Neural progenitor cell (in vitro differentiated cells): ENCODE measurements around the gene CCDC184. TPM values are rescaled to one million over a fixed set of nuclear protein-coding genes. Genes with fewer than 3 reads are reported as not detected.

Source experiments
- DNase-seq: peaks from one replicate; pipeline ENCODE4 v3.0.0-alpha.2; 2016; ENCODE audit warnings: low spot score
- H2AFZ ChIP-seq: fragments of 200-600 bp; sonication (generic); replicated peaks from 2 replicates; pipeline ENCODE4 v1.6.1; 2016; ENCODE audit warnings: antibody characterized with exemption
- H3F3A ChIP-seq: fragments of 200-600 bp; sonication (generic); 2 replicates; pipeline ENCODE4 v1.6.1; 2016; ENCODE audit warnings: antibody characterized with exemption, low read depth
- H3K27ac ChIP-seq: fragments of 200-600 bp; sonication (generic); 2 replicates; pipeline ENCODE4 v1.5.1; 2016; ENCODE audit warnings: mild to moderate bottlenecking
- H3K27me3 ChIP-seq: fragments of 200-600 bp; sonication (generic); 2 replicates; pipeline ENCODE4 v1.6.1; 2016; ENCODE audit warnings: mild to moderate bottlenecking, moderate library complexity
- H3K36me3 ChIP-seq: fragments of 200-600 bp; sonication (generic); 2 replicates; pipeline ENCODE4 v1.5.1; 2016
- H3K4me1 ChIP-seq: fragments of 200-600 bp; sonication (generic); 2 replicates; pipeline ENCODE4 v1.6.1; 2016; ENCODE audit warnings: mixed run types
- H3K4me2 ChIP-seq: fragments of 200-600 bp; sonication (generic); 2 replicates; pipeline ENCODE4 v1.6.1; 2016
- H3K4me3 ChIP-seq: fragments of 200-600 bp; sonication (generic); 2 replicates; pipeline ENCODE4 v1.5.1; 2016
- H3K79me2 ChIP-seq: fragments of 200-600 bp; sonication (generic); 2 replicates; pipeline ENCODE4 v1.6.1; 2016; ENCODE audit warnings: low read depth
- H3K9ac ChIP-seq: fragments of 200-600 bp; sonication (generic); 2 replicates; pipeline ENCODE4 v1.6.1; 2016
- H3K9me3 ChIP-seq: fragments of 200-600 bp; sonication (generic); 2 replicates; pipeline ENCODE4 v1.5.1; 2016; ENCODE audit warnings: low read depth
- H4K20me1 ChIP-seq: fragments of 200-600 bp; sonication (generic); 2 replicates; pipeline ENCODE4 v1.6.1; 2016; ENCODE audit warnings: low read depth
- H3K27ac Mint-ChIP-seq: 3 replicates; pipeline ENCODE4 v1.8.0; 2021; ENCODE audit warnings: mixed read lengths
- H3K27me3 Mint-ChIP-seq: 2 replicates; pipeline ENCODE4 v1.8.0; 2022; ENCODE audit warnings: low read depth, mild to moderate bottlenecking, inconsistent platforms, moderate library complexity, mixed read lengths; ENCODE audit not compliant: insufficient read depth
- H3K36me3 Mint-ChIP-seq: 3 replicates; pipeline ENCODE4 v1.8.0; 2021; ENCODE audit warnings: mixed read lengths
- H3K4me1 Mint-ChIP-seq: 3 replicates; pipeline ENCODE4 v1.8.0; 2021; ENCODE audit warnings: mixed read lengths
- H3K4me3 Mint-ChIP-seq: 3 replicates; pipeline ENCODE4 v1.8.0; 2021; ENCODE audit warnings: mild to moderate bottlenecking, moderate library complexity, mixed read lengths
- H3K9me3 Mint-ChIP-seq: 3 replicates; pipeline ENCODE4 v1.8.0; 2020; ENCODE audit warnings: mixed read lengths
- CTCF ChIP-seq: fragments of 200-600 bp; sonication (generic); IDR thresholded peaks from 2 replicates; pipeline ENCODE4 v1.5.1; 2017; ENCODE audit warnings: antibody characterized with exemption, mild to moderate bottlenecking
- EZH2 ChIP-seq: fragments of 200-600 bp; sonication (generic); IDR thresholded peaks from 2 replicates; pipeline ENCODE4 v1.6.1; 2017; ENCODE audit warnings: antibody characterized with exemption, mild to moderate bottlenecking, moderate library complexity
- EZH2phosphoT487 ChIP-seq: fragments of 200-600 bp; sonication (generic); IDR thresholded peaks from 2 replicates; pipeline ENCODE4 v1.6.1; 2017; ENCODE audit warnings: antibody characterized with exemption
- total RNA-seq: library from RNA; depleted of rRNA; stranded (reverse); fragments of >200 nt; gene quantifications from 2 replicates; pipeline ENCODE4 v1.2.3, GENCODE V29; 2015; ENCODE audit warnings: low replicate concordance

Gene CCDC184
- total RNA-seq, 1 donor from 2014 or later: 0.28 TPM

GRCh38 chr12:48201091-48201490 is 17.6 kb downstream of the CCDC184 start:
- H3K27ac ChIP-seq: no peak overlapping the region
- TF ChIP-seq CTCF (no peak), EZH2phosphoT487 (no peak), EZH2 (no peak)
- DNase-seq: no peak
- no peak overlapping the region for H3K4me2 ChIP-seq
- H3K4me1 ChIP-seq: peaks cover 6% of the 10 kb centered on the region
- Mint-ChIP-seq H3K27me3 (no peaks in the 10 kb centered on the region), H3K9me3 (peaks cover 25% of the 10 kb centered on the region), H3K36me3 (peaks cover 17% of the 10 kb centered on the region), H3K27ac (no peak overlapping the region), H3K4me1 (peaks cover 6% of the 10 kb centered on the region), H3K4me3 (no peak overlapping the region)
- no peaks in the 10 kb centered on the region for H3K79me2 ChIP-seq
- H3F3A ChIP-seq: peaks cover 17% of the 10 kb centered on the region
- H3K4me3 ChIP-seq: no peak overlapping the region
- no peak overlapping the region for H3K9ac ChIP-seq
- H3K36me3 ChIP-seq: no peaks in the 10 kb centered on the region
- peaks cover 38% of the 10 kb centered on the region for H3K27me3 ChIP-seq
- no peaks in the 10 kb centered on the region for H3K9me3 ChIP-seq
- no peak overlapping the region for H2AFZ ChIP-seq
- no peaks in the 10 kb centered on the region for H4K20me1 ChIP-seq

DNA sequence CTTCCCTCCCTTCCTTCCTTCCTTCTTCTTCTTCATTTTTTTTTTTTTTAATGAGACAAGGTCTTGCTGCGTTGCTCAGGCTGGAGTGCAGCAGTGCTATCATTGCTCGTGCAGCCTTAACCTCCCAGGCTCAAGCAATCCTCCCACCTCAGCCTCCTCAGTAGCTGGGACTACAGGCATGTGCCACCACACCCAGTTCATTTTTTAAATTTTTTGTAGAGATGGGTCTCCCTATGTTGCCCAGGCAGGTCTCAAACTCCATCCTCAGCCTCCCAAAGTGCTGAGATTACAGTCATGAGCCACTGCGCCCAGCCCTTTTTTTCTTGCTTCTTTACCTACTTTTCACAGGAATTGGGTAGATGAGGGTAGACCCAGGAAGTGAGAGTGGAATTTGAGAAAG is 18.1 kb downstream of the CCDC184 start:
- no peaks in the 10 kb centered on the region for H3K27me3 Mint-ChIP-seq
- H3K4me1 ChIP-seq: peaks cover 6% of the 10 kb centered on the region

GRCh38 chr12:48202766-48203165 is 19.3 kb downstream of the CCDC184 start:
- H3K36me3 ChIP-seq: no peaks in the 10 kb centered on the region
- H3K27me3 ChIP-seq: peaks cover 37% of the 10 kb centered on the region
- no peak overlapping the region for H2AFZ ChIP-seq
- TF ChIP-seq EZH2 (no peak), EZH2phosphoT487 (no peak), CTCF (no peak)
- H3F3A ChIP-seq: peaks cover 9% of the 10 kb centered on the region
- Mint-ChIP-seq H3K36me3 (peaks cover 27% of the 10 kb centered on the region), H3K9me3 (peaks cover 41% of the 10 kb centered on the region), H3K27me3 (no peaks in the 10 kb centered on the region), H3K27ac (no peak overlapping the region), H3K4me3 (no peak overlapping the region), H3K4me1 (peaks cover 6% of the 10 kb centered on the region)
- no peak overlapping the region for H3K27ac ChIP-seq
- H3K4me2 ChIP-seq: no peak overlapping the region
- no peaks in the 10 kb centered on the region for H3K79me2 ChIP-seq
- no peak overlapping the region for H3K9ac ChIP-seq
- no peaks in the 10 kb centered on the region for H4K20me1 ChIP-seq
- no peaks in the 10 kb centered on the region for H3K4me1 ChIP-seq
- H3K9me3 ChIP-seq: peaks cover 7% of the 10 kb centered on the region
- no peak for DNase-seq
- H3K4me3 ChIP-seq: no peak overlapping the region

More for the DNA sequence above, 18.1 kb downstream of the CCDC184 start:
- Mint-ChIP-seq H3K9me3 (peaks cover 29% of the 10 kb centered on the region), H3K4me1 (peaks cover 6% of the 10 kb centered on the region), H3K4me3 (no peak overlapping the region), H3K36me3 (peaks cover 20% of the 10 kb centered on the region), H3K27ac (no peak overlapping the region)
- Histone ChIP-seq H2AFZ (no peak overlapping the region), H3F3A (peaks cover 17% of the 10 kb centered on the region), H3K4me2 (no peak overlapping the region), H3K27ac (no peak overlapping the region), H3K4me3 (no peak overlapping the region), H3K9ac (no peak overlapping the region), H3K9me3 (no peaks in the 10 kb centered on the region), H4K20me1 (no peaks in the 10 kb centered on the region), H3K27me3 (peaks cover 37% of the 10 kb centered on the region), H3K36me3 (no peaks in the 10 kb centered on the region), H3K79me2 (no peaks in the 10 kb centered on the region)
- no peak for TF ChIP-seq EZH2phosphoT487
- no peak for TF ChIP-seq CTCF
- no peak for TF ChIP-seq EZH2
- DNase-seq: no peak
